Panc1 (cell line): ENCODE measurements around the gene TAF5L. TPM values are rescaled to one million over a fixed set of nuclear protein-coding genes. Genes with fewer than 3 reads are reported as not detected.

ENCODE experiments used
- ATAC-seq: fragments of 200-7000 bp; cut with Tn5 transposase; 2 replicates; pipeline ENCODE4 v1.9.1; 2020; ENCODE audit warnings: mild to moderate bottlenecking, moderate library complexity
- BruUV-seq: library from RNA; stranded (reverse); fragments of 400-500 nt; replicated peaks from 2 replicates; lab custom pipeline; 2021; lab: Mats Ljungman, UMichigan
- CTCF ChIA-PET: fragments of 300-600 bp; sonication (Branson Sonifier 250); formaldehyde crosslinking; loops from one replicate; lab custom pipeline; 2022; ENCODE audit warnings: antibody characterized with exemption; lab: Charles Lee
- POLR2A ChIA-PET: fragments of 300-600 bp; sonication (Branson Sonifier 250); formaldehyde crosslinking; loops from one replicate; lab custom pipeline; 2022; ENCODE audit warnings: antibody characterized with exemption; lab: Charles Lee
- DNase-seq: peaks from one replicate; pipeline ENCODE4 v3.0.0-alpha.2; 2010; ENCODE audit warnings: low read depth, low spot score
- H3K27ac ChIP-seq: 2 replicates; pipeline ENCODE4 v1.5.1; 2011; ENCODE audit warnings: mild to moderate bottlenecking, low read length, inconsistent platforms
- H3K27me3 ChIP-seq: fragments of 200-500 bp; sonication (Bioruptor generic); 2 replicates; pipeline ENCODE4 v1.6.0; 2014; ENCODE audit warnings: low read length, inconsistent platforms; ENCODE audit not compliant: control insufficient read depth, insufficient read depth
- H3K36me3 ChIP-seq: fragments of 200-500 bp; sonication (Bioruptor generic); 2 replicates; pipeline ENCODE4 v1.5.1; 2014; ENCODE audit warnings: inconsistent platforms, mild to moderate bottlenecking, low read length, moderate library complexity; ENCODE audit not compliant: control insufficient read depth, insufficient read depth
- H3K4me1 ChIP-seq: 2 replicates; pipeline ENCODE4 v1.5.1; 2011; ENCODE audit warnings: inconsistent platforms, mild to moderate bottlenecking, low read length, moderate library complexity; ENCODE audit not compliant: control insufficient read depth, insufficient read depth
- H3K4me3 ChIP-seq, 2 experiments: 2 replicates each; pipeline ENCODE4 v1.5.1; 2011 to 2012; ENCODE audit warnings: low read depth in 2 of 2, low read length in 2 of 2, mild to moderate bottlenecking in 2 of 2, inconsistent platforms in 1 of 2, moderate library complexity in 1 of 2
- H3K9me3 ChIP-seq: fragments of 200-500 bp; sonication (Bioruptor generic); 2 replicates; pipeline ENCODE4 v1.5.1; 2014; ENCODE audit warnings: low read depth, mild to moderate bottlenecking, inconsistent platforms, low read length, moderate library complexity; ENCODE audit not compliant: control insufficient read depth, insufficient read depth
- CTCF ChIP-seq: fragments of 450-650 bp; IDR thresholded peaks from 2 replicates; pipeline ENCODE4 v1.5.1; 2017; ENCODE audit warnings: mild to moderate bottlenecking
- POLR2AphosphoS5 ChIP-seq: IDR thresholded peaks from 2 replicates; pipeline ENCODE4 v1.6.1; 2012; ENCODE audit warnings: mild to moderate bottlenecking, low read depth, low read length, moderate library complexity
- REST ChIP-seq, 2 experiments: IDR thresholded peaks; 2 replicates each; pipeline ENCODE4 v1.6.1; 2011 to 2012; ENCODE audit warnings: low read depth in 2 of 2, control low read depth in 1 of 2, low read length in 1 of 2, mild to moderate bottlenecking in 1 of 2, moderate library complexity in 1 of 2; ENCODE audit not compliant: insufficient read depth in 1 of 2
- SIN3A ChIP-seq: IDR thresholded peaks from 2 replicates; pipeline ENCODE4 v1.6.1; 2012; ENCODE audit warnings: low read depth, mild to moderate bottlenecking, low read length, moderate library complexity, borderline replicate concordance; ENCODE audit not compliant: insufficient read depth
- TCF7L2 ChIP-seq: IDR thresholded peaks from 2 replicates; pipeline ENCODE4 v1.6.1; 2011; ENCODE audit warnings: mild to moderate bottlenecking, low read depth, low read length, inconsistent platforms
- in situ Hi-C: cut with HindIII; loops from 2 replicates; pipeline ENCODE4 v1.10.0; 2016; ENCODE audit warnings: low sequenced_read_pairs, low pct_unique_long_range_greater_than_20kb
- intact Hi-C: fragments of 100-400 bp; cut with micrococcal nuclease; formaldehyde crosslinking; loops from one replicate; pipeline ENCODE4 v1.10.0; 2022; ENCODE audit not compliant: unreplicated experiment
- total RNA-seq: library from RNA; stranded (reverse); gene quantifications from one replicate; pipeline ENCODE4 v1.2.1, GENCODE V29; 2021; ENCODE audit not compliant: unreplicated experiment

Gene TAF5L
- total RNA-seq, 1 experiment from 2014 or later = 23.8 TPM

GRCh38 chr1:229642970-229643369 is 17.0 kb upstream of the TAF5L start:
- DNase-seq (no peak), ATAC-seq (no peak)
- no TSS peak for BruUV-seq
- in situ Hi-C loops = no loop called here
- ChIA-PET POLR2A (no interaction called here), CTCF (no interaction called here)
- H3K27ac ChIP-seq = no peak overlapping the region
- peaks cover 20% of the 10 kb centered on the region for H3K36me3 ChIP-seq
- no peaks in the 10 kb centered on the region for H3K4me1 ChIP-seq
- intact Hi-C loops = no loop called here
- TF ChIP-seq REST (IDR thresholded peaks at IDR 0.05; ENCODE audit: insufficient read depth in 1 of 2, low read depth in 2 of 2, low read length in 1 of 2) = no peak
- no peak for TF ChIP-seq POLR2AphosphoS5
- TF ChIP-seq SIN3A = no peak
- TF ChIP-seq CTCF = no peak
- TF ChIP-seq TCF7L2 = no peak
- H3K9me3 ChIP-seq = no peaks in the 10 kb centered on the region
- no peak overlapping the region for H3K4me3 ChIP-seq
- H3K27me3 ChIP-seq = no peaks in the 10 kb centered on the region

DNA sequence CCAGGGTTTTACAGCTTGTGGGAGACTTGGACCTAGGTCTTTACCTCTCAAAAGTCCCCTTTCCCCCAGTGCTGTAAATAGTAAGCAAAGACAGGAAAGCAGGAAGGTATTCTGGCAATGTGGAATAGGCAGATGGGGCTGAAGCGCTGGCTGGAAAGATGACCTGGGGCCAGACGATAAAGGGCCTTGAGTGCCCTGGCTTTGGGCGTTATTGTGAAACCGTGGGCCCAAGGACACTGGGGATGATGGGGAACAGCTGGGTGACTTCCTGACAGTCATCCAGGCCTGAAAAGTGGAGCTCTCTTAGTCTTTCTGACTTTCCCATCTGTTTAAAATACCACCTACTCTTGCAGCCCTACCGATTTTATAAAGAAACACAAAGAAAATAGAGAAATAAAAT is 16.5 kb upstream of the TAF5L start:
- intact Hi-C loops (no loop called here), in situ Hi-C loops (no loop called here)
- TF ChIP-seq POLR2AphosphoS5 (no peak), REST (IDR thresholded peaks at IDR 0.05; ENCODE audit: insufficient read depth in 1 of 2, low read depth in 2 of 2, low read length in 1 of 2) (no peak), TCF7L2 (no peak), CTCF (no peak), SIN3A (no peak)
- DNase-seq (no peak), ATAC-seq (no peak)
- H3K4me3 ChIP-seq = no peak overlapping the region
- POLR2A ChIA-PET = no interaction called here
- CTCF ChIA-PET = no interaction called here
- no peaks in the 10 kb centered on the region for H3K9me3 ChIP-seq
- no TSS peak for BruUV-seq
- peaks cover 19% of the 10 kb centered on the region for H3K36me3 ChIP-seq
- no peaks in the 10 kb centered on the region for H3K27me3 ChIP-seq
- no peak overlapping the region for H3K27ac ChIP-seq
- no peaks in the 10 kb centered on the region for H3K4me1 ChIP-seq
